Activated CD4-positive, alpha-beta T cell treated with anti-CD3 and anti-CD28 coated beads, Interleukin-2, amount 50 U/mL, for 1 hour (primary cell): Measurements from ENCODE around the gene MINDY4.

ENCODE experiments used
- DNase-seq: peaks from one replicate; pipeline ENCODE4 v3.0.0-alpha.2; 2020

MINDY4 gene

DNA sequence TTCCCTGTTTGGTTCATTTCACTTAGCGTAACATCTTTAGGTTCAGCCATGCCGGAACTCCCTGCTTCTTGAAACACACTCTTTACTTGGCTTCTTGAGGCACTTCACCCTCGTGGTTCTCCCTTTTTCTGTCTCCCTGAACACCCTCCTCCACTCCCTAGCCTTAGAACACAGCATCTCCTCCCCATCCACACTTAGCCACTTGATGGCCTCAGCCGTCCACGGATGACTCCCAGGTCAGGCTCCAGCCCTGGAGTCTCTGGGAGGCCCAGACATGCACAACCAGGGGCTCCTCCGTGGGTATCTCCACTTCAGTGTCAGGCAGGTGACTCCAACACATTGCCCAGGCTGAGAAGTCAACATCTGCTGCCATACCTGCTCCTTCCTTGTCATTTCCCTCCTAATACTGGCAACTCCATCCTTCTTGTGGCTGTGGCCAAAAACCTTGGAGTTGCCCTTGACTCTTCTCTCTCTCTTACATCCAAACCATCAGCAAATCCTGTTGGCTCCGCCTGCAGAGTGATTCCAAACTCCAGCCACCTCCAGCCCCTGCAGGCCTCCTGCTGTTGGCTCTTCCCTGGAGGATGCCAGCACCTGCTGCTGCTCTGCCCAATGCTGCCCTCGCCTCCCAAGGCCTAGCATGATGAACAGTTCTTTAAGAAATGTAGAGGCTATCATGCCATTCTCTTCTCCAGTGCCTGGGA, 27.7 kb upstream of the MINDY4 start:
- no peak for DNase-seq

- no peak for DNase-seq
These were observed 27.2 kb upstream of the MINDY4 start for GRCh38 chr7:30744075-30744417.

- DNase-seq: no peak
These were observed 25.8 kb upstream of the MINDY4 start for GRCh38 chr7:30745261-30745941.

DNA sequence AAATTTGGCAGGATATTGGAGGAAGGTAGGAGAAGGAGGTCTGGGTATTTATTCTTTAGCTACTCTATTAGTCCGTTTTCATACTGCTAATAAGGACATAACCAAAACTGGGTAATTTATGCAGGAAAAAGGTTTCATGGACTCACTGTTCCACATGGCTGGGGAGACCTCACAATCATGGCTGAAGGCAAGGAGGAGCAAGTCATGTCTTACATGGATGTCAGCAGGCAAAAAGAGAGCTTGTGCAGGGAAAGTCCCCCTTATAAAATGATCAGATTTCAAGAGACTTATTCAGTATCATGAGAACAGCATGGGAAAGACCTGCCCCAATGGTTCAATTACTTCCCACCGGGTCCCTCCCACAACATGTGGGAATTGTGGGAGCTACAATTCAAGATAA, 21.2 kb upstream of the MINDY4 start:
- no peak for DNase-seq

- DNase-seq: no peak
These were observed 20.2 kb upstream of the MINDY4 start for GRCh38 chr7:30750683-30751650.

GRCh38 chr7:30751696-30752273, 19.4 kb upstream of the MINDY4 start, which contains the start of gene INMT:
INMT (plus strand) TSS chr7:30752135; CDS start chr7:30752151, 16 bp downstream.
- DNase-seq: no peak

DNA sequence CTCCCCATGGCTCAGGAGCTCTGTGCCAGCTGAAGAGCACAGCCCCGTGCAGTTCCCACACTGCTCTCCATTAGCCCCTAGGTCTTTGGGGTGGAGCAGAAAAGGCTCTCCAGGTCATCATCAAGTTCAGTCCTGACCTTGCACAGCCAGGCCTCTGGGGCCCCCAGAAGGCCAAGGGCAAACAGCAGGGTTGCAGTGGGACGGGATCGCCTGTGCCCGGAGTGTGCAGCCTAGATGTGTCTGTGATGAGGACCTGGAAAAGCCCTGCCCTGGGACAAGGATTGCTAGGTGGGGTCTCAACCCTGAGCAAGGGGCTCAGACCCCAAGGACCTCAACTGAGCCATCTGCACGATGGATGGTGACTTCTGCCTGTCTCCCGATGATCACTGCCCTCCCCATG, 18.7 kb upstream of the MINDY4 start:
- DNase-seq: no peak

DNA sequence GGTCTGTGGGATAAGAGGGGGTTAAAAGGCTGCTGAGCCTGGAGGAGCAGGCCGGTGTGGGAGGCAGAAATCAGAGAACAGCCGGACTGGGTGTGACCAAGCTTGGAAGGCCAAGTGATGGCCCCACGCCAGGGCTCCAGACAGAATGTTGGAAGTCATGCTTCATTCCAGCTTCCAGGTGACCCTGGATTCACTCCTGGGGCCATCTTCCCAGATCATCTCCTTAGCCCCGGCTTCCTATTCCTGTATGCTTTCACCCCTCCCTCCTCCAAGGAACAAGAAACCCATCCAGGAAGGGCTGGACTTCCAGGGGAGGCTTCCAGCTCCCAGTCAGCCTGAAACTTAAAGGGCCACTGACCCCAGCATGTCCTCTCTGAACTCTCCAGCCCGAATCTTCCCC, 18.2 kb upstream of the MINDY4 start:
- no peak for DNase-seq

GRCh38 chr7:30754315-30754877, 16.8 kb upstream of the MINDY4 start:
- no peak for DNase-seq

GRCh38 chr7:30755384-30756154, 15.6 kb upstream of the MINDY4 start:
- no peak for DNase-seq

DNA sequence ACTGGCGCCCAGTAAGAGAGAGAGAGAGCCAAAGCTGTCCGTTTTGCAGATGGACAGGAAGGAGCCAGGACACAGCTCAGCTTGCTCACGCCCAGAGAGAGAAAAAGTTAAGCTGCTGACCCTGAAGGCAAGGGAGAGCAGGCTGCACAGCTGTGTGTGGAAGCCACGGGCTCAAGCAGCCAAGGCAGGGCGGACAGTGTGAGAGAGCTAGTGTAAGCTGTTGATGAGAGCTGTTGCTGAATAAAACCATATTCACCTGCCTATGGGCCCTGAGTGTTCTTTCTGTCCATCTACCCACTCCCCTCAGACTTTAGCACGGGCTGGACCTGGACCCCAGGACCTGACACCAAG, 13.9 kb upstream of the MINDY4 start:
- no peak for DNase-seq

DNA sequence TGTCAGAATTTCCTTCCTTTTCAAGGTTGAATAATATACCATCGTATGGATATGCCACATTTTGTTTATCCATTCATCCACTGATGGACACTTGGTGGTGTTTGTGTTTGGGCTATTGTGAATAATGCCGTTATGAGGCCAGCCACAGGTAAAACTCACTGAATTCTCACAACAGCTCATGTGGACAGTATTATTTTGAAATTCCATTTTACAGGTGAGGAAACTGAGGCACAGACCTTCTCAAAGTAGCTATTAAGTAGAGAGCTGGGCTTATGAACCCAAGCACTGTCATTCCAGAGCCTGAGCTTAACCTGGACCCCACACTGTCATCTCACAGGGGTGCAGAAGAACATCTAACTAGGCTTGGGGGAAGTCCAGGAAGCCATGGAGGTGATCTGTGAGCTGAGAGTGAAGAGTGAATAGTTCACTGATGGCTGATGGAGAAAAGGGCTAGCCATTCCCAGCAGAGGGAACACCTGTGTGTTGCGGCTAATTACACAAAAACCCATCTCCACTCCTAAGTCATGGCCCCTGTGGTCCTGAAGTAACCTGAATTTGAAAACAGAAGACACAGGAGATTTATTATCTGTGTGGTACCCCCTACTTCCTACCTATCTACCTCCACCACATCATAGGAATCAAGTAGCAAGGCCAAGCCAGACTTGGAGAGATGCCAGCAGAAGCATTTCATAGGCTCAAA, 10.6 kb upstream of the MINDY4 start:
- DNase-seq: no peak

GRCh38 chr7:30761214-30762156, 9.7 kb upstream of the MINDY4 start:
- no peak for DNase-seq

DNA sequence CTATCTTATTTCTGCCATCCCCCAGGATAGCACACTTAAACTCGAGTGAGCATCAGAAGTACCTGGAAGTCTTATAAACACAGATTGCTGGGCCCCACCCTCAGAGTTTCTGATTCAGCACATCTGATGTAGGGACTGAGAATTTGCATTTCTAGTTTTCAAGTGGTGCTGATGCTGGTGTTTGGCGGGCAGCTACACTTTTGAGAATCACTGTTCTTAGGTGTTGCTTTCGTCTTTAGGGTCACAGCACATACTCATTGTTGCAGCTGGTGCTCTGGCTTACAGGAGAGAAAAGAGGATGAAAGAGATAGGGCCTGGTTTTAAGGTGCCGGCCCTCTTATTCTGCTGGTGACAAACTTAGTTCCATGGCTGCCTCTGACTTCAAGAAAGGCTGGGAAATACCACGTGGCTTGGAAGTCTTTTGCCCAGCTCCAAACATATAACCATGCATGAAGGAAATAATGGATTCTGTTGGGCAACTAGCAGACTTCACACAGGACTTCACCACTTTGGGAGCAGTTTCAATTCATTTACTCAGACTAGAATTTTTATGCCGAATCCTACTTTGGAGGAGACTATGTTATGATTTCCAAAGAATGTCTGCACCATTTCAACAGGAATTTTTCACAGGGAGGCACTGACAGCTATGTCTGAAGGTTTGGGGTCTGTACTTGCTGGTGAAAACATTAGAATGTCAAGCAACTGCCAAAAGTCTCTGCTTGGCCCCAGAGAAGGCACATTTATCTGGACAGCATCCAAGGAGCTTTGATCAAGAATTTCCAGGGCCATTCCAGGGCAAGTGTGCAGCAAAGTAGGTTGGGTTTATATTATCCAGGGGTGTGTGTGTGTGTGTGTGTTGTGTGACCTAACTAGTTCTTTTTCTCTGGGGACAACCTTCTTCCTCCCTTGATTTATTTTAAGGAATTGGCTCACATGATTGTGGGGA, 6.9 kb upstream of the MINDY4 start:
- no peak for DNase-seq

DNA sequence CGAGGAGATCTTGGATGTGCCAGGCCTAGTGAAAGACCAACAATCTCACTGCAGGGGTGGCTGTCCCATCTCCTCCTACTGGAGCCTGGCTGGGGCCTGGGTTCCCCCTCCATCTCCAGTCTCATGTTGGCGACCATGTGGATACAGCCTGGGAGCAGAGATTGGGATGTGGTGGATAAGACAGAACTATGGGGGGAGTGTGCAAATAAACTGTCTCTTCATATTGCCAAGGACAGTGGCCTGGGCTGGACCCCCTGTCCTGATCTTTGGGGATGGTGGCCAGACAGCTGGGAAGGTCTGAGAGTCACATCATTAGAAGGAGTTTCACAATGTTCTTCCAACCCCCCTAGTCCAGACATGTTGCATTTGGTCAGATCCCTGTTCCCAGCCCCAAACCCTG, 5.8 kb upstream of the MINDY4 start:
- DNase-seq: no peak

GRCh38 chr7:30770845-30771173, 408 bp upstream of the MINDY4 start:
- DNase-seq: no peak

DNA sequence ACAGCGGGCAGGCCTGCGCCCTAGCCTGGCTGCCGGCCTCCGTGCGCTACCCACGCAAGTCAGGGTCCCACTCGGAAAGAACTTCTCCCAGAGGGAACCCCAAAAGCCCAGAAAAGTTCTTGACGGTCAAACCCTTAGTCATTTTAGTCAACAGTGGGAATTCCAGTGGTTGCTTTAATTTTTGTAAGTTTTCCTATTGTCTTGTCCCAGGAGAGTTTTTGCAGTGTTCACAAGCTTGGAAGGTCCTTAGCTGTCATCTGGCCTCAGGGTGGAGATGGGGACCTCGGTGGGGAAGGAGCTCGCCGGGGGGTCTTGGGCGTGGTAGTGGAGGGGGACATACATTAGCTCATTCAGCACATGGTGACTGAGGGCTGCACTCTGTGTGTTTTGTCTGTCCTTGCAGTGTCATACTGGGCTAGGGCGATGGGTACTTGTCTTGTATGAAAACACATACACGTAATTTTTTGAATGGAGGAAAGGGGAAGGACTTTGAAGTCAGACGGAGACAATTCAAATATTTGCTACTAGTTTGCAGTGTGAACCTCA, 736 bp downstream of the MINDY4 start:
- no peak for DNase-seq

- no peak for DNase-seq
These were observed 1.8 kb downstream of the MINDY4 start for GRCh38 chr7:30772984-30773383.

DNA sequence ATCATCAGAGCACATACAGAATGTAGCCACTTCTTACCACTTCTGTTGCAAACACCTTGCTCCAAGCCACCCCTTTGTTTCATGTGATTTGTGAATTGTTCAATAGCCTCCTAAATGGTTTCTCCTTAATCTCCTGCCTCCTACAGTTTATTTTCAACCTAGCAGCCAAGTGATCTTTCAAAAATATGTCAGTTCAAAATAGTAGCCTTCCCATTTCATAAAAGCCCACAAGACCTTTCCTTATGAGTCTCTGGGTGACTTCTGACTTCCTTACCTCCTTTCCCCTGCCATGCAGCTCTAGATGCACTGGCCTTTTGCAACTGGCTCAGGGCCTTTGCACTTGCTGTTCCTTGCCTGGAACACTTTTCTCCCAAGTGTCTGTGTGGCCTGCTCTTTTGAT, 4.8 kb downstream of the MINDY4 start:
- no peak for DNase-seq
